Ovary (tissue), 3 donors: ENCODE measurements around the gene ZNF354C.

Experiments
- EP300 ChIP-seq: sonication (generic); formaldehyde crosslinking; IDR thresholded peaks from one replicate; pipeline ENCODE4 v1.6.1; 2017; ENCODE audit warnings: antibody characterized with exemption
- POLR2A ChIP-seq: fragments of 450-650 bp; IDR thresholded peaks from one replicate; pipeline ENCODE4 v1.6.1; 2017; ENCODE audit warnings: antibody characterized with exemption, mild to moderate bottlenecking, moderate library complexity
- TF ChIP-seq, protein P1 (sequence below), 3 donors: fragments of 450-650 bp in 2 of 3; fragments of 200-600 bp in 1 of 3; IDR thresholded peaks; one replicate each; pipeline versions ENCODE4 v1.5.1 to v1.8.0; 2016 to 2022; ENCODE audit warnings: antibody characterized with exemption in 3 of 3, mild to moderate bottlenecking in 1 of 3
- donor health status: DM: no; HTN: no; CAD: no.

DNA sequence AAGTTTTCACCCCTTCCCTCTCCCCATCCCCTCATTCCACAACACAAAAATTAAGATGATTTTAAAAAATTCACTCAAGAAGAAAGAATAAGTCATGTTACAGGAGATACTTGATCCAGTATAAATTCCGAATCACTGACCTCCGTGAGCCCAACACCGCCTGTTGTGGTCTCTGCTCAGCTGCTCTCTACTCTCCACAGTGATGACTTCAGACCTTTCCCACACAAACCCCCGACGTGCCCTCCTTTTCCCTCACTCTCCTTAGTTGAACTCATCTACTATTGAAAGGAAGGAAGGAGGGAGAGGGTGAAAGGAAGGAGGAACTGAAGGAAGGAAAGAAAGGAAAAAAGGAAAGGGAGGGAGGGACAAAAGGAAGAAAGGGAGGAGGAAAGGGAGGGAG lies 55.1 kb downstream of the ZNF354C start:
- TF ChIP-seq, protein P1, sequence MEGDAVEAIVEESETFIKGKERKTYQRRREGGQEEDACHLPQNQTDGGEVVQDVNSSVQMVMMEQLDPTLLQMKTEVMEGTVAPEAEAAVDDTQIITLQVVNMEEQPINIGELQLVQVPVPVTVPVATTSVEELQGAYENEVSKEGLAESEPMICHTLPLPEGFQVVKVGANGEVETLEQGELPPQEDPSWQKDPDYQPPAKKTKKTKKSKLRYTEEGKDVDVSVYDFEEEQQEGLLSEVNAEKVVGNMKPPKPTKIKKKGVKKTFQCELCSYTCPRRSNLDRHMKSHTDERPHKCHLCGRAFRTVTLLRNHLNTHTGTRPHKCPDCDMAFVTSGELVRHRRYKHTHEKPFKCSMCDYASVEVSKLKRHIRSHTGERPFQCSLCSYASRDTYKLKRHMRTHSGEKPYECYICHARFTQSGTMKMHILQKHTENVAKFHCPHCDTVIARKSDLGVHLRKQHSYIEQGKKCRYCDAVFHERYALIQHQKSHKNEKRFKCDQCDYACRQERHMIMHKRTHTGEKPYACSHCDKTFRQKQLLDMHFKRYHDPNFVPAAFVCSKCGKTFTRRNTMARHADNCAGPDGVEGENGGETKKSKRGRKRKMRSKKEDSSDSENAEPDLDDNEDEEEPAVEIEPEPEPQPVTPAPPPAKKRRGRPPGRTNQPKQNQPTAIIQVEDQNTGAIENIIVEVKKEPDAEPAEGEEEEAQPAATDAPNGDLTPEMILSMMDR (IDR thresholded peaks at IDR 0.05) = no peak
- TF ChIP-seq POLR2A (no peak), EP300 (no peak)
